Mesothelial cell of epicardium (in vitro differentiated cells): ENCODE results near the gene GSTT4. TPM values are rescaled to one million over a fixed set of nuclear protein-coding genes. Genes with fewer than 3 reads are reported as not detected.

Experiments used
- DNase-seq, 2 experiments: peaks; one replicate each; pipeline ENCODE4 v3.0.0; 2021; ENCODE audit warnings: low spot score in 2 of 2; ENCODE audit not compliant: unreplicated experiment in 2 of 2
- H3K27ac Mint-ChIP-seq: 2 replicates; pipeline ENCODE4 v1.8.0; 2021; ENCODE audit warnings: mixed read lengths
- H3K27me3 Mint-ChIP-seq: 2 replicates; pipeline ENCODE4 v1.8.0; 2021; ENCODE audit warnings: low read depth, mixed read lengths
- H3K36me3 Mint-ChIP-seq: 2 replicates; pipeline ENCODE4 v1.8.0; 2021; ENCODE audit warnings: mixed read lengths
- H3K4me1 Mint-ChIP-seq: 2 replicates; pipeline ENCODE4 v1.8.0; 2021; ENCODE audit warnings: mixed read lengths
- H3K4me3 Mint-ChIP-seq: 2 replicates; pipeline ENCODE4 v1.8.0; 2021; ENCODE audit warnings: mild to moderate bottlenecking, moderate library complexity, mixed read lengths
- H3K9me3 Mint-ChIP-seq: 2 replicates; pipeline ENCODE4 v1.8.0; 2021; ENCODE audit warnings: mixed read lengths
- CTCF ChIP-seq: fragments of 200-600 bp; sonication (generic); IDR thresholded peaks from one replicate; pipeline ENCODE4 v1.5.0; 2021; ENCODE audit warnings: antibody characterized with exemption; ENCODE audit not compliant: unreplicated experiment
- total RNA-seq: library from RNA; stranded (reverse); gene quantifications from 3 replicates; pipeline ENCODE4 v1.2.1, GENCODE V29; 2021

GSTT4 gene
- total RNA-seq, 1 donor from 2014 or later: not detected

- no peak overlapping the region for H3K27ac Mint-ChIP-seq
- no peak for TF ChIP-seq CTCF
- H3K36me3 Mint-ChIP-seq: peaks cover 37% of the 10 kb centered on the region
- no peaks in the 10 kb centered on the region for H3K4me1 Mint-ChIP-seq
- no peaks in the 10 kb centered on the region for H3K9me3 Mint-ChIP-seq
- DNase-seq: no peak
- H3K27me3 Mint-ChIP-seq: no peaks in the 10 kb centered on the region
- no peak overlapping the region for H3K4me3 Mint-ChIP-seq
Observed at GRCh38 chr22:24037851-24038765, 32.9 kb upstream of the GSTT4 start.

- H3K9me3 Mint-ChIP-seq: no peaks in the 10 kb centered on the region
- no peak overlapping the region for H3K27ac Mint-ChIP-seq
- DNase-seq: no peak
- no peaks in the 10 kb centered on the region for H3K27me3 Mint-ChIP-seq
- peaks cover 25% of the 10 kb centered on the region for H3K36me3 Mint-ChIP-seq
- no peak overlapping the region for H3K4me3 Mint-ChIP-seq
- TF ChIP-seq CTCF: no peak
- no peaks in the 10 kb centered on the region for H3K4me1 Mint-ChIP-seq
Observed at GRCh38 chr22:24035296-24035695, 30.0 kb upstream of the GSTT4 start.

- no peak overlapping the region for H3K4me3 Mint-ChIP-seq
- DNase-seq: no peak
- no peaks in the 10 kb centered on the region for H3K4me1 Mint-ChIP-seq
- no peaks in the 10 kb centered on the region for H3K27me3 Mint-ChIP-seq
- no peak for TF ChIP-seq CTCF
- H3K36me3 Mint-ChIP-seq: peaks cover 17% of the 10 kb centered on the region
- no peaks in the 10 kb centered on the region for H3K9me3 Mint-ChIP-seq
- no peak overlapping the region for H3K27ac Mint-ChIP-seq
Observed at GRCh38 chr22:24033731-24034130, 28.5 kb upstream of the GSTT4 start.

GRCh38 chr22:24030186-24030702, 25.0 kb upstream of the GSTT4 start:
- Mint-ChIP-seq H3K27me3 (no peaks in the 10 kb centered on the region), H3K27ac (no peak overlapping the region), H3K4me3 (no peak overlapping the region), H3K4me1 (peaks cover 3% of the 10 kb centered on the region), H3K36me3 (peaks cover 8% of the 10 kb centered on the region), H3K9me3 (no peaks in the 10 kb centered on the region)
- no peak for TF ChIP-seq CTCF
- DNase-seq: no peak

GRCh38 chr22:24029304-24029703, 24.1 kb upstream of the GSTT4 start:
- no peak for DNase-seq
- Mint-ChIP-seq H3K9me3 (peaks cover 9% of the 10 kb centered on the region), H3K4me3 (no peak overlapping the region), H3K4me1 (peaks cover 3% of the 10 kb centered on the region), H3K27ac (no peak overlapping the region), H3K27me3 (no peaks in the 10 kb centered on the region), H3K36me3 (peaks cover 17% of the 10 kb centered on the region)
- no peak for TF ChIP-seq CTCF
